ENCODE measurements around the gene XRCC1.
"Not testable (repeated sequence)": the region's sequence is repeated elsewhere in the genome, so short reads cannot be mapped to it uniquely, and the experiment has no call there.

XRCC1 gene

GRCh38 chr19:43572171-43572588 is 3.1 kb downstream of the XRCC1 start:
- DNase-seq: peak; percentile 30

- DNase-seq: peak; percentile 6
These were observed 5.0 kb downstream of the XRCC1 start for GRCh38 chr19:43570174-43570791.

GRCh38 chr19:43569657-43570056 is 5.7 kb downstream of the XRCC1 start:
- no peak for DNase-seq

GRCh38 chr19:43564800-43565199 is 10.5 kb downstream of the XRCC1 start:
- DNase-seq: no peak

- no peak for DNase-seq
These were observed 11.4 kb downstream of the XRCC1 start for GRCh38 chr19:43563816-43564457.

GRCh38 chr19:43562698-43563241 is 12.6 kb downstream of the XRCC1 start:
- peak; percentile 47 for DNase-seq

GRCh38 chr19:43562226-43562697 is 13.1 kb downstream of the XRCC1 start:
- no peak for DNase-seq

- DNase-seq: no peak
These were observed 14.0 kb downstream of the XRCC1 start for GRCh38 chr19:43561139-43561970.

- DNase-seq: no peak
These were observed 14.6 kb downstream of the XRCC1 start for GRCh38 chr19:43560687-43561086.

GRCh38 chr19:43555185-43555770 is 20.0 kb downstream of the XRCC1 start:
- DNase-seq: peak; percentile 59

GRCh38 chr19:43554317-43554895 is 20.9 kb downstream of the XRCC1 start:
- no peak for DNase-seq

- DNase-seq: no peak
These were observed 21.7 kb downstream of the XRCC1 start for GRCh38 chr19:43553656-43554055.

- no peak for DNase-seq
These were observed 22.7 kb downstream of the XRCC1 start for GRCh38 chr19:43552616-43553015.

GRCh38 chr19:43552198-43552450 is 23.2 kb downstream of the XRCC1 start:
- DNase-seq: no peak

GRCh38 chr19:43551399-43552197 is 23.7 kb downstream of the XRCC1 start:
- DNase-seq: no peak

- no peak for DNase-seq
These were observed 26.6 kb downstream of the XRCC1 start for GRCh38 chr19:43548706-43549105.

- DNase-seq: not testable (repeated sequence)
These were observed 27.4 kb downstream of the XRCC1 start for GRCh38 chr19:43547926-43548325.

- DNase-seq: no peak
These were observed 28.7 kb downstream of the XRCC1 start for GRCh38 chr19:43546581-43546980.

GRCh38 chr19:43545981-43546380 is 29.3 kb downstream of the XRCC1 start:
- DNase-seq: no peak

GRCh38 chr19:43545276-43545675 is 30.1 kb downstream of the XRCC1 start:
- DNase-seq: no peak

GRCh38 chr19:43544077-43544476 is 31.2 kb downstream of the XRCC1 start:
- no peak for DNase-seq

All from NCI-H1436 (cell line).